H1 (cell line): ENCODE results near the gene SAPCD1.

ENCODE experiments used
- BACH1 ChIP-seq: IDR thresholded peaks from 2 replicates; pipeline ENCODE4 v1.6.1; 2012; ENCODE audit warnings: low read length, improper control_type of control experiment
- BRCA1 ChIP-seq: IDR thresholded peaks from 2 replicates; pipeline ENCODE4 v1.6.1; 2012; ENCODE audit warnings: low read depth, low read length, improper control_type of control experiment
- CTCF ChIP-seq, 3 experiments: IDR thresholded peaks; 1 replicate in 2 of 3; 2 replicates in 1 of 3; pipeline versions ENCODE4 v1.5.1 to v1.6.1; 2011; ENCODE audit warnings: low read length in 3 of 3, mild to moderate bottlenecking in 3 of 3, inconsistent platforms in 2 of 3, low read depth in 1 of 3, moderate library complexity in 1 of 3; ENCODE audit not compliant: insufficient read depth in 1 of 3; ENCODE audit errors: control extremely low read depth in 1 of 3
- EZH2 ChIP-seq: fragments of 200-600 bp; sonication (generic); IDR thresholded peaks from 2 replicates; pipeline ENCODE4 v1.7.1; 2012; ENCODE audit warnings: low read depth, mild to moderate bottlenecking, moderate library complexity, low read length, inconsistent platforms; ENCODE audit not compliant: severe bottlenecking
- POLR2A ChIP-seq, 2 experiments: IDR thresholded peaks; 1 replicate in 1 of 2; 2 replicates in 1 of 2; pipeline ENCODE4 v1.6.1; 2011; ENCODE audit warnings: low read depth in 2 of 2, low read length in 2 of 2, mild to moderate bottlenecking in 2 of 2; ENCODE audit errors: control extremely low read depth in 1 of 2
- POLR2AphosphoS5 ChIP-seq: IDR thresholded peaks from 2 replicates; pipeline ENCODE4 v1.6.1; 2011; ENCODE audit warnings: low read depth, low read length
- TAF1 ChIP-seq: IDR thresholded peaks from 2 replicates; pipeline ENCODE4 v1.6.1; 2011; ENCODE audit warnings: mild to moderate bottlenecking, low read depth, low read length

- TF ChIP-seq POLR2AphosphoS5 (no peak), EZH2 (no peak), TAF1 (no peak), POLR2A (IDR thresholded peaks at IDR 0.05; ENCODE audit: control extremely low read depth in 1 of 2, low read depth in 2 of 2, low read length in 2 of 2) (no peak), CTCF (IDR thresholded peaks at IDR 0.05; ENCODE audit: control extremely low read depth in 1 of 3, insufficient read depth in 1 of 3, low read depth in 1 of 3, low read length in 3 of 3) (no peak), BRCA1 (no peak), BACH1 (no peak)
Observed at GRCh38 chr6:31782126-31782855, 19.8 kb downstream of the SAPCD1 start.
